ENCODE results near the gene FAM13B. TPM values are rescaled to one million over a fixed set of nuclear protein-coding genes. Genes with fewer than 3 reads are reported as not detected.

The FAM13B gene
- total and polyA plus RNA-seq, 9 of the 15 experiments (the other 6 are each of a cell fraction or from before 2014, with no cell fraction given) = 2.3 to 21.6 (median 14.1) TPM

DNA sequence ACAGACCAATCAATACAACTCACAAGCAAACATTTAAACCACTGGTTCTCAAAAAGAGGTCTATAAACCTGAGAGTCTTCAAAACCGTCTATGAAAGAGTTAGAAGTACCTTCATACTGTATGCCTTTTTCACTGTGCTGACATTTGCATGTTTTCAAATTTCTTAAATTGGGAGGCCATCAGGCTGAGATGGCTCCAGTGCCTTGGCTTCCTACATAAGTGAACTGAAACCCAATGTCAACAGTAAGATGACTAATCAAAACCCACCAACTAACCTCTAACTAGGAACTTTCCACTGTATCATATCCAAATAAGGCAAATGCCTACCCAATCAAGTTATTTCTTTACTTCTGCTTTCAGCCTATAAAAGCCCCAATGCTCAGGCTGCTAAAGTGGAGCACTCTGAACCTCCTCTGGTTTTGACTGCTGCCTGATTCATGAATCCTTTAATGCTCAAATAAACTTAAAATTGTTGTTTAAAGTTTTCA, 35.1 kb downstream of the FAM13B start (continued):
- TF ChIP-seq ZNF41 (CRISPR knock-in tag; conservative IDR thresholded peaks at IDR 0.05) (no peak), BACH1 (tag; IDR thresholded peaks at IDR 0.05) (peak; percentile 59), RUNX1 (IDR thresholded peaks at IDR 0.05; ENCODE audit: low read depth) (no peak), NFXL1 (CRISPR knock-in tag; IDR thresholded peaks at IDR 0.05) (no peak), FUS (optimal IDR thresholded peaks at IDR 0.05; ENCODE audit: low read depth, low read length) (no peak), RB1 (IDR thresholded peaks at IDR 0.05; ENCODE audit: low read depth) (no peak), HDAC1 (IDR thresholded peaks at IDR 0.05) (no peak), ZNF282 (CRISPR knock-in tag; IDR thresholded peaks at IDR 0.05) (no peak), SP1 (CRISPR knock-in tag; IDR thresholded peaks at IDR 0.05) (no peak), GTF2E2 (tag; IDR thresholded peaks at IDR 0.05) (0 out of 2 replicates have a peak, but pooled peaks have one; percentile 56), MCM7 (IDR thresholded peaks at IDR 0.05) (no peak), NFRKB (IDR thresholded peaks at IDR 0.05; ENCODE audit: low read depth) (peak; percentile 56), HNRNPLL (IDR thresholded peaks at IDR 0.05; ENCODE audit: low read depth, low read length, poor library complexity, severe bottlenecking) (no peak), HDGF (IDR thresholded peaks at IDR 0.05) (no peak)
- TF ChIP-seq, protein P1, sequence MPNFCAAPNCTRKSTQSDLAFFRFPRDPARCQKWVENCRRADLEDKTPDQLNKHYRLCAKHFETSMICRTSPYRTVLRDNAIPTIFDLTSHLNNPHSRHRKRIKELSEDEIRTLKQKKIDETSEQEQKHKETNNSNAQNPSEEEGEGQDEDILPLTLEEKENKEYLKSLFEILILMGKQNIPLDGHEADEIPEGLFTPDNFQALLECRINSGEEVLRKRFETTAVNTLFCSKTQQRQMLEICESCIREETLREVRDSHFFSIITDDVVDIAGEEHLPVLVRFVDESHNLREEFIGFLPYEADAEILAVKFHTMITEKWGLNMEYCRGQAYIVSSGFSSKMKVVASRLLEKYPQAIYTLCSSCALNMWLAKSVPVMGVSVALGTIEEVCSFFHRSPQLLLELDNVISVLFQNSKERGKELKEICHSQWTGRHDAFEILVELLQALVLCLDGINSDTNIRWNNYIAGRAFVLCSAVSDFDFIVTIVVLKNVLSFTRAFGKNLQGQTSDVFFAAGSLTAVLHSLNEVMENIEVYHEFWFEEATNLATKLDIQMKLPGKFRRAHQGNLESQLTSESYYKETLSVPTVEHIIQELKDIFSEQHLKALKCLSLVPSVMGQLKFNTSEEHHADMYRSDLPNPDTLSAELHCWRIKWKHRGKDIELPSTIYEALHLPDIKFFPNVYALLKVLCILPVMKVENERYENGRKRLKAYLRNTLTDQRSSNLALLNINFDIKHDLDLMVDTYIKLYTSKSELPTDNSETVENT (CRISPR knock-in tag; IDR thresholded peaks at IDR 0.05) = no peak
- TF ChIP-seq, protein P2, sequence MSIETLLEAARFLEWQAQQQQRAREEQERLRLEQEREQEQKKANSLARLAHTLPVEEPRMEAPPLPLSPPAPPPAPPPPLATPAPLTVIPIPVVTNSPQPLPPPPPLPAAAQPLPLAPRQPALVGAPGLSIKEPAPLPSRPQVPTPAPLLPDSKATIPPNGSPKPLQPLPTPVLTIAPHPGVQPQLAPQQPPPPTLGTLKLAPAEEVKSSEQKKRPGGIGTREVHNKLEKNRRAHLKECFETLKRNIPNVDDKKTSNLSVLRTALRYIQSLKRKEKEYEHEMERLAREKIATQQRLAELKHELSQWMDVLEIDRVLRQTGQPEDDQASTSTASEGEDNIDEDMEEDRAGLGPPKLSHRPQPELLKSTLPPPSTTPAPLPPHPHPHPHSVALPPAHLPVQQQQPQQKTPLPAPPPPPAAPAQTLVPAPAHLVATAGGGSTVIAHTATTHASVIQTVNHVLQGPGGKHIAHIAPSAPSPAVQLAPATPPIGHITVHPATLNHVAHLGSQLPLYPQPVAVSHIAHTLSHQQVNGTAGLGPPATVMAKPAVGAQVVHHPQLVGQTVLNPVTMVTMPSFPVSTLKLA (conservative IDR thresholded peaks at IDR 0.05) = no peak
- TF ChIP-seq, protein P3, sequence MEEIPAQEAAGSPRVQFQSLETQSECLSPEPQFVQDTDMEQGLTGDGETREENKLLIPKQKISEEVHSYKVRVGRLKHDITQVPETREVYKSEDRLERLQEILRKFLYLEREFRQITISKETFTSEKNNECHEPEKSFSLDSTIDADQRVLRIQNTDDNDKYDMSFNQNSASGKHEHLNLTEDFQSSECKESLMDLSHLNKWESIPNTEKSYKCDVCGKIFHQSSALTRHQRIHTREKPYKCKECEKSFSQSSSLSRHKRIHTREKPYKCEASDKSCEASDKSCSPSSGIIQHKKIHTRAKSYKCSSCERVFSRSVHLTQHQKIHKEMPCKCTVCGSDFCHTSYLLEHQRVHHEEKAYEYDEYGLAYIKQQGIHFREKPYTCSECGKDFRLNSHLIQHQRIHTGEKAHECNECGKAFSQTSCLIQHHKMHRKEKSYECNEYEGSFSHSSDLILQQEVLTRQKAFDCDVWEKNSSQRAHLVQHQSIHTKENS (CRISPR knock-in tag; IDR thresholded peaks at IDR 0.05) = no peak
- TF ChIP-seq, protein P4, sequence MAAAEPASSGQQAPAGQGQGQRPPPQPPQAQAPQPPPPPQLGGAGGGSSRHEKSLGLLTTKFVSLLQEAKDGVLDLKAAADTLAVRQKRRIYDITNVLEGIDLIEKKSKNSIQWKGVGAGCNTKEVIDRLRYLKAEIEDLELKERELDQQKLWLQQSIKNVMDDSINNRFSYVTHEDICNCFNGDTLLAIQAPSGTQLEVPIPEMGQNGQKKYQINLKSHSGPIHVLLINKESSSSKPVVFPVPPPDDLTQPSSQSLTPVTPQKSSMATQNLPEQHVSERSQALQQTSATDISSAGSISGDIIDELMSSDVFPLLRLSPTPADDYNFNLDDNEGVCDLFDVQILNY (CRISPR knock-in tag; IDR thresholded peaks at IDR 0.05) = no peak
